Heart left ventricle (tissue), 16 donors: ENCODE results near the gene IRAK2. TPM values are rescaled to one million over a fixed set of nuclear protein-coding genes. Genes with fewer than 3 reads are reported as not detected.

ENCODE experiments used
- ATAC-seq, 4 donors: fragments of 200-7000 bp; cut with Tn5 transposase; one replicate each; pipeline ENCODE4 v1.9.1; 2020 to 2022; ENCODE audit warnings: moderate library complexity in 4 of 4, mild to moderate bottlenecking in 3 of 4, moderate number of reproducible peaks in 1 of 4
- DNase-seq, 5 donors: peaks; one replicate each; pipeline ENCODE4 v3.0.0-alpha.2; 2020
- H3K27ac ChIP-seq, 12 donors: fragments of 200-600 bp; sonication (generic) in 4 of 12; one replicate each; pipeline versions ENCODE4 v1.5.0 to v1.8.0; 2016 to 2022; ENCODE audit warnings: mild to moderate bottlenecking in 2 of 12
- H3K27me3 ChIP-seq, 9 donors: fragments of 200-600 bp; sonication (generic) in 2 of 9; one replicate each; pipeline versions ENCODE4 v1.5.1 to v1.8.0; 2016 to 2022; ENCODE audit warnings: mild to moderate bottlenecking in 3 of 9
- H3K36me3 ChIP-seq, 9 donors: fragments of 200-600 bp; sonication (generic) in 2 of 9; one replicate each; pipeline versions ENCODE4 v1.5.0 to v1.8.0; 2018 to 2022; ENCODE audit warnings: mild to moderate bottlenecking in 2 of 9
- H3K4me1 ChIP-seq, 12 donors: fragments of 200-600 bp; sonication (generic) in 4 of 12; one replicate each; pipeline versions ENCODE4 v1.5.0 to v1.8.0; 2016 to 2022; ENCODE audit warnings: mild to moderate bottlenecking in 3 of 12
- H3K4me3 ChIP-seq, 12 donors: fragments of 200-600 bp; sonication (generic) in 4 of 12; one replicate each; pipeline versions ENCODE4 v1.5.0 to v1.8.0; 2017 to 2022; ENCODE audit warnings: mild to moderate bottlenecking in 9 of 12, moderate library complexity in 4 of 12
- H3K9me3 ChIP-seq, 12 donors: fragments of 200-600 bp; sonication (generic) in 4 of 12; one replicate each; pipeline versions ENCODE4 v1.5.0 to v1.8.0; 2016 to 2022; ENCODE audit warnings: mild to moderate bottlenecking in 1 of 12
- CTCF ChIP-seq, 12 donors: fragments of 200-600 bp; sonication (generic) in 4 of 12; IDR thresholded peaks; one replicate each; pipeline versions ENCODE4 v1.5.0 to v1.8.0; 2018 to 2022; ENCODE audit warnings: antibody characterized with exemption in 12 of 12, mild to moderate bottlenecking in 5 of 12
- POLR2A ChIP-seq, 2 donors: fragments of 450-650 bp; IDR thresholded peaks; one replicate each; pipeline ENCODE4 v1.6.1; 2017; ENCODE audit warnings: antibody characterized with exemption in 2 of 2, mild to moderate bottlenecking in 2 of 2, moderate library complexity in 2 of 2
- WGBS, 4 donors: extraction: QIAGEN DNeasy Blood & Tissue Kit in 2 of 4; methylation state at CpG; one replicate each; pipeline versions ENCODE4 v1.1.5 to v1.1.7; 2013 to 2018; 5-methylcytosine and 5-hydroxymethylcytosine counted together
- intact Hi-C, 10 donors: fragments of 100-400 bp; cut with DNase I; formaldehyde crosslinking; loops; one replicate each; pipeline versions ENCODE4 v1.11.1 to v1.14.2; 2022
- polyA plus RNA-seq, 2 donors: library from polyadenylated mRNA; stranded (reverse); fragments of 200-250 nt; gene quantifications; one replicate each; pipeline ENCODE4 v1.2.3, GENCODE V29; 2013
- total RNA-seq, 9 donors: library from RNA; depleted of rRNA in 2 of 9; stranded (reverse); fragments of >200 nt in 2 of 9; fragmentation: NEBNext Ultra II Directional in 3 of 9; extraction: Animal tissue kit (Norgen Biotek cat#: 25700) in 3 of 9; gene quantifications; one replicate each; pipeline versions ENCODE4 v1.1.0 to v1.2.4, GENCODE V29; 2016 to 2023
- donor health status: ischemic (EF 13 %, LVEDD 7.1; RV severe dilation, severe dysfunction).
- donor health status: healthy with polysubstance abuse.
- donor health status: DM: no; HTN: yes; CAD: no.
- donor health status: DM: no; HTN: no; CAD: no.
- donor health status: ischemic (EF 25% LVEDD 6.9; RV normal size, moderate dysfunction).
- donor health status: ischemic (EF 25% LVEDD 5.7; RV mildly dilated, moderate dysfunction).
- donor health status: healthy.
- donor health status: DM: yes; HTN: yes; CAD: no.
- donor health status: ischemic (EF 35%, LVEDD 5.7; RV mildly dilated, moderate dysfunction).
- donor health status: nonischemic (EF 11% LVEDD 7.7; RV severe dilation, severe dysfunction).
- donor health status: DM: yes; HTN: yes; CAD: no.
- donor health status: PGD.
- donor health status: ischemic (EF 29% LVEDD 5.4; RV normal size, mild dysfunction).
- donor health status: nonischemic (EF 23%, LVEDD 6.1; RV moderate dilation, normal function).

Gene IRAK2
- total and polyA plus RNA-seq, 11 donors: 0.46 to 6.3 (median 1.4) TPM

DNA sequence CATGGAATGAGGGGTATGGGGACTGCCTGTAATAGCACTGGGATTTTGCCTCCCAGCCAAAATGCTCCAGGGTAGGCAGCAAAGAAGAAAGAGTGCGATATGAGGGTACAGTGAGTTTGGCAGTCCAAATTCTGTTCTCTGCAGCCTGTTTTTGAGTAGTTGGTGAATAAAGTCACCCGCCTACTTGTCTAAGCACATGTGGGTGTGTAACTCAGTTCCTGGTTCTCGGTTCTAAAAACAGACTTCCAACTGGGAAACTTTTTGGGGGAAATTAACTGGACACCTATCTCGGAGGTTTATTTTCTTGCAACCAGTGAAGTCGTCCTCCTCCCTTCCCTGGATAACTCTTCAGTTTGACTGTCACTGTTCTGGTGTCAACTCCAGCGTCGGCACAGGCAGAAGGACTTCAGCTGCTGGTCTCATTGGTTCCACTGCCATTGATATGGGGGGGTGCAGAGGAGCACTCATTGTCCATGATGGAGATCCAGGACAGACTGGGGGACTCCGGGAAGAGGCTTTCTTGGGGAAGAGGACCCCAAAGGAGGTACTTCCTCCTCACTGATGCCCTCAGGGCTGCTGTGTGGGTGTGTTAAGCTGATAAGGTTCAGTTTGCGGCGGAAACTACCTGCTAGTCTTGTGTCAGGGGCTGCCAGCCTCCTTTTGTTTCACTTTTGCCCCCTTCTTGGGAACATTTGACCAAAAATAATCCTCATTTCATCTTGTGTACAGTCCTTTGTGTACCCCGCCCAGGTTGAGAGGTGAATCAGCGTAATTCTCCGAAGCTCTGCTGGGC is 114.9 kb downstream of the IRAK2 start:
- Histone ChIP-seq H3K4me3 (no peak overlapping the region), H3K27me3 (no peaks in the 10 kb centered on the region), H3K27ac (no peak overlapping the region), H3K4me1 (peaks cover 0 to 15% (median 2%) of the 10 kb centered on the region in 12 donors), H3K36me3 (peaks cover 0 to 84% (median 66%) of the 10 kb centered on the region in 9 donors), H3K9me3 (no peaks in the 10 kb centered on the region)
- TF ChIP-seq POLR2A (IDR thresholded peaks at IDR 0.05) (no peak), CTCF (IDR thresholded peaks at IDR 0.05) (no peak)
- WGBS, 4 donors: 88 to 92% (median 91%) methylated on average over 13 of the region's 13 CpGs
- intact Hi-C loops: no loop called here
- ATAC-seq (no peak), DNase-seq (no peak)

DNA sequence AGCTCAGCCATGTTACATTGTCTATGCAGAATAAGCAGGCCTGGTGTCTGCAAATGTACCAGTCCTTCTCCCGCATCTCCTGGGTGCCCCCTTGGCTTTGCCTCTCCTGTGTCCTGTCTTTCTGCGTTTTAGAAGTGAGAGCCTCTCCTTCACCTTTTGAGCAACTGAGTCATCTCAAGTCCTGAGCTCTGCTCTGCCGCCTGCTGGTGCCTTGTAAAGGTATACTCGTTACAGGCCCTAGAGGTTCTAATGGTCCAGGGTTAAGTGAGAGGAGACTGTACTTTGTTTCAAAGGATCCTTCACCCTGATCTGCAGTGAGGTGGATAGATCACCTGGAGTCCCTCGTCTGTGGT is 115.4 kb downstream of the IRAK2 start:
- intact Hi-C loops: no loop called here
- H3K27me3 ChIP-seq: no peaks in the 10 kb centered on the region
- no peaks in the 10 kb centered on the region for H3K9me3 ChIP-seq
- H3K4me1 ChIP-seq: peaks cover 0 to 20% (median 2%) of the 10 kb centered on the region in 12 donors
- ATAC-seq (no peak), DNase-seq (no peak)
- TF ChIP-seq POLR2A (IDR thresholded peaks at IDR 0.05) (no peak), CTCF (IDR thresholded peaks at IDR 0.05) (no peak)
- H3K4me3 ChIP-seq: no peak overlapping the region
- peaks cover 0 to 84% (median 63%) of the 10 kb centered on the region in 9 donors for H3K36me3 ChIP-seq
- WGBS, 4 donors: 71 to 87% (median 85%) methylated on average over 5 of the region's 5 CpGs
- H3K27ac ChIP-seq: no peak overlapping the region

GRCh38 chr3:10280571-10280970 is 115.9 kb downstream of the IRAK2 start:
- H3K4me3 ChIP-seq: no peak overlapping the region
- H3K27ac ChIP-seq: no peak overlapping the region
- peaks cover 0 to 23% (median 2%) of the 10 kb centered on the region in 12 donors for H3K4me1 ChIP-seq
- 81 to 92% (median 88%) methylated on average over 6 of the region's 6 CpGs for WGBS, 4 donors
- H3K9me3 ChIP-seq: no peaks in the 10 kb centered on the region
- intact Hi-C loops: no loop called here
- H3K27me3 ChIP-seq: no peaks in the 10 kb centered on the region
- ATAC-seq (no peak), DNase-seq (no peak)
- H3K36me3 ChIP-seq: peaks cover 0 to 89% (median 59%) of the 10 kb centered on the region in 9 donors
- TF ChIP-seq POLR2A (IDR thresholded peaks at IDR 0.05) (no peak), CTCF (IDR thresholded peaks at IDR 0.05) (no peak)

- intact Hi-C loops: no loop called here
- ATAC-seq (peak in 1 of 4 donors; percentile 68), DNase-seq (no peak)
- Histone ChIP-seq H3K9me3 (no peaks in the 10 kb centered on the region), H3K36me3 (peaks cover 0 to 91% (median 53%) of the 10 kb centered on the region in 9 donors), H3K4me3 (no peak overlapping the region), H3K4me1 (peaks cover 0 to 23% (median 2%) of the 10 kb centered on the region in 12 donors), H3K27ac (no peak overlapping the region), H3K27me3 (no peaks in the 10 kb centered on the region)
- WGBS, 4 donors: 73 to 83% (median 76%) methylated on average over 5 of the region's 5 CpGs
- TF ChIP-seq CTCF (IDR thresholded peaks at IDR 0.05) (no peak), POLR2A (IDR thresholded peaks at IDR 0.05) (no peak)
Observed at GRCh38 chr3:10281951-10282350, 117.2 kb downstream of the IRAK2 start.
